ENCODE results near the gene ZNF133.

DNA sequence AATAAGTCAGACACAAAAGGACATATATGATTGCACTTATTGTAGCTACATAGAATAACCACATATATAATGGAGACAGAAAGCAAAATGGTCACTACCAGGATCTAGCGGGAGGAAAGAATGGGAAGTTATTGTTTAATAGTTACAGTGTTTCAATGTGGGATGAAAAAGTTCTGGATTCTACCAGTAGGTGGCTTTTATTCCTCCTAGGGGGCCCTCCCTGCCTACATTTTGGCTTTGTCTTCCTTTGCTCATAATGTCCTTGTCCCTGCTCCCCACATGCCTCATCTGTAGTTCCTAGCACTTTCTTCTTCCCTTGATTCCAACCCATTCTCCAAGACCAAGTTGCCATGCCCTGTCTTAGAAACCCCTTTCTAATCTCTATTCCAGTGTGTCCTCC, 16.3 kb downstream of the ZNF133 start:
- TF ChIP-seq, protein P1, sequence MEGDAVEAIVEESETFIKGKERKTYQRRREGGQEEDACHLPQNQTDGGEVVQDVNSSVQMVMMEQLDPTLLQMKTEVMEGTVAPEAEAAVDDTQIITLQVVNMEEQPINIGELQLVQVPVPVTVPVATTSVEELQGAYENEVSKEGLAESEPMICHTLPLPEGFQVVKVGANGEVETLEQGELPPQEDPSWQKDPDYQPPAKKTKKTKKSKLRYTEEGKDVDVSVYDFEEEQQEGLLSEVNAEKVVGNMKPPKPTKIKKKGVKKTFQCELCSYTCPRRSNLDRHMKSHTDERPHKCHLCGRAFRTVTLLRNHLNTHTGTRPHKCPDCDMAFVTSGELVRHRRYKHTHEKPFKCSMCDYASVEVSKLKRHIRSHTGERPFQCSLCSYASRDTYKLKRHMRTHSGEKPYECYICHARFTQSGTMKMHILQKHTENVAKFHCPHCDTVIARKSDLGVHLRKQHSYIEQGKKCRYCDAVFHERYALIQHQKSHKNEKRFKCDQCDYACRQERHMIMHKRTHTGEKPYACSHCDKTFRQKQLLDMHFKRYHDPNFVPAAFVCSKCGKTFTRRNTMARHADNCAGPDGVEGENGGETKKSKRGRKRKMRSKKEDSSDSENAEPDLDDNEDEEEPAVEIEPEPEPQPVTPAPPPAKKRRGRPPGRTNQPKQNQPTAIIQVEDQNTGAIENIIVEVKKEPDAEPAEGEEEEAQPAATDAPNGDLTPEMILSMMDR (conservative IDR thresholded peaks at IDR 0.05; ENCODE audit: low read depth, low read length): peak; percentile 36; the same call in 1 of the 2 replicates
- TF ChIP-seq EZH2 (IDR thresholded peaks at IDR 0.05; ENCODE audit: borderline replicate concordance, low read depth, low read length, poor library complexity, severe bottlenecking): no peak
